Testis (tissue), 3 donors: Measurements from ENCODE around the gene NFIL3. TPM values are rescaled to one million over a fixed set of nuclear protein-coding genes. Genes with fewer than 3 reads are reported as not detected.

Experiments
- DNase-seq: peaks from one replicate; pipeline ENCODE4 v3.0.0-alpha.2; 2019
- H3K27ac ChIP-seq, 2 donors: fragments of 200-600 bp; sonication (generic); one replicate each; pipeline ENCODE4 v1.5.1; 2019
- H3K27me3 ChIP-seq: fragments of 200-600 bp; sonication (generic); one replicate; pipeline ENCODE4 v1.5.1; 2019
- H3K36me3 ChIP-seq: fragments of 200-600 bp; sonication (generic); one replicate; pipeline ENCODE4 v1.5.1; 2017; ENCODE audit warnings: low read depth; ENCODE audit errors: missing control alignments
- H3K4me1 ChIP-seq: fragments of 200-600 bp; sonication (generic); one replicate; pipeline ENCODE4 v1.5.1; 2019
- H3K4me3 ChIP-seq, 2 donors: fragments of 200-600 bp; sonication (generic); one replicate each; pipeline ENCODE4 v1.5.1; 2017 to 2019
- H3K9me3 ChIP-seq: fragments of 200-600 bp; sonication (generic); one replicate; pipeline ENCODE4 v1.5.1; 2017
- POLR2A ChIP-seq: fragments of 450-650 bp; IDR thresholded peaks from one replicate; pipeline ENCODE4 v1.6.1; 2017; ENCODE audit warnings: antibody characterized with exemption, mild to moderate bottlenecking, moderate library complexity
- WGBS, 2 donors: methylation state at CpG; one replicate each; pipeline ENCODE4 v1.1.5; 2018; 5-methylcytosine and 5-hydroxymethylcytosine counted together
- intact Hi-C: fragments of 100-400 bp; cut with DNase I; formaldehyde crosslinking; loops from one replicate; pipeline ENCODE4 v1.15.1; 2023; ENCODE audit warnings: low total_unique reads
- polyA plus RNA-seq: library from polyadenylated mRNA; stranded (reverse); fragments of 350-450 nt; fragmentation: Illumina TruSeq; extraction: RNeasy Lipid Tissue Mini Kit (QIAGEN cat#74804); gene quantifications from one replicate; pipeline ENCODE4 v1.2.3, GENCODE V29; 2014; ENCODE audit warnings: low read depth, low replicate concordance; ENCODE audit not compliant: insufficient read depth
- total RNA-seq, 2 donors: library from RNA; depleted of rRNA; stranded (reverse); fragments of >200 nt; gene quantifications; one replicate each; pipeline ENCODE4 v1.2.3, GENCODE V29; 2016
- TF ChIP-seq, protein P1 (sequence below), 3 experiments: fragments of 450-650 bp in 2 of 3; fragments of 200-600 bp in 1 of 3; sonication (generic) in 1 of 3; IDR thresholded peaks; one replicate each; pipeline ENCODE4 v1.5.1; 2016 to 2019; ENCODE audit warnings: antibody characterized with exemption in 3 of 3, mild to moderate bottlenecking in 2 of 3, moderate library complexity in 1 of 3

NFIL3 gene
- total and polyA plus RNA-seq, 3 donors from 2014 or later = 25.3 to 34.8 (median 30.5) TPM

- H3K4me1 ChIP-seq = peaks cover 16% of the 10 kb centered on the region
- DNase-seq = no peak
- no peak overlapping the region for H3K4me3 ChIP-seq
- H3K27me3 ChIP-seq = no peaks in the 10 kb centered on the region
- no peak for TF ChIP-seq POLR2A
- TF ChIP-seq, protein P1, sequence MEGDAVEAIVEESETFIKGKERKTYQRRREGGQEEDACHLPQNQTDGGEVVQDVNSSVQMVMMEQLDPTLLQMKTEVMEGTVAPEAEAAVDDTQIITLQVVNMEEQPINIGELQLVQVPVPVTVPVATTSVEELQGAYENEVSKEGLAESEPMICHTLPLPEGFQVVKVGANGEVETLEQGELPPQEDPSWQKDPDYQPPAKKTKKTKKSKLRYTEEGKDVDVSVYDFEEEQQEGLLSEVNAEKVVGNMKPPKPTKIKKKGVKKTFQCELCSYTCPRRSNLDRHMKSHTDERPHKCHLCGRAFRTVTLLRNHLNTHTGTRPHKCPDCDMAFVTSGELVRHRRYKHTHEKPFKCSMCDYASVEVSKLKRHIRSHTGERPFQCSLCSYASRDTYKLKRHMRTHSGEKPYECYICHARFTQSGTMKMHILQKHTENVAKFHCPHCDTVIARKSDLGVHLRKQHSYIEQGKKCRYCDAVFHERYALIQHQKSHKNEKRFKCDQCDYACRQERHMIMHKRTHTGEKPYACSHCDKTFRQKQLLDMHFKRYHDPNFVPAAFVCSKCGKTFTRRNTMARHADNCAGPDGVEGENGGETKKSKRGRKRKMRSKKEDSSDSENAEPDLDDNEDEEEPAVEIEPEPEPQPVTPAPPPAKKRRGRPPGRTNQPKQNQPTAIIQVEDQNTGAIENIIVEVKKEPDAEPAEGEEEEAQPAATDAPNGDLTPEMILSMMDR (IDR thresholded peaks at IDR 0.05) = no peak
- no peaks in the 10 kb centered on the region for H3K36me3 ChIP-seq
- no peak overlapping the region for H3K27ac ChIP-seq
- no peaks in the 10 kb centered on the region for H3K9me3 ChIP-seq
- whole genome bisulfite sequencing, 2 donors = 79 to 87% methylated on average over 2 of the region's 2 CpGs
- intact Hi-C loops = loop anchor here (5.0 kb wide), 2 partner anchors 391 to 516 kb away; no protein-coding TSS in a partner anchor
Measured at GRCh38 chr9:91427873-91428272, 4.2 kb upstream of the NFIL3 start.

- Histone ChIP-seq H3K4me3 (no peak overlapping the region), H3K27ac (no peak overlapping the region), H3K9me3 (no peaks in the 10 kb centered on the region), H3K27me3 (no peaks in the 10 kb centered on the region), H3K4me1 (peaks cover 16% of the 10 kb centered on the region), H3K36me3 (no peaks in the 10 kb centered on the region)
- TF ChIP-seq POLR2A = no peak
- TF ChIP-seq, protein P1 (IDR thresholded peaks at IDR 0.05) = peak; percentile 24 to 38 (median 27)
- peak; percentile 39 for DNase-seq
- intact Hi-C loops = loop anchor here (5.0 kb wide), 2 partner anchors 389 to 514 kb away; no protein-coding TSS in a partner anchor
- 26 to 33% methylated on average over 3 of the region's 3 CpGs for WGBS, 2 donors
Measured at GRCh38 chr9:91426123-91426745, 2.6 kb upstream of the NFIL3 start.

DNA sequence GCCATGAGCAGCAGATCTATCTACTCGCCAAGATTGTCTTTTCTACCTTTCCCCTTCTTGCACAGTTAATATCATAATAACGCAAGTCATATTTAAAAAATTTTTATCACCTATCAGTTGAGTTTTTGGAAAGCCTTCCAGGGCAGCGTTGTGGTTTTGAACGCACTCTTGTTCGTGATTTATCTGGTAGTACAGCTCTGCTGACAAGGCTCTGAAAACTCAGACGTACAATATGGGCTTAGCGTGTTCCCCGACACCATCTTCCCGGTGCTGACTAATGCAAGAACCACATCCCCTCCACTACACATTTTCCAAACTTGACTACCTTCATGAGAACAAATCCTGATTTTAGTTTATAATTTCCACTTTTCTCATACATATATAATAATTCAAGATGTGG, 1.6 kb upstream of the NFIL3 start:
- Histone ChIP-seq H3K4me3 (peak overlapping the region in 1 of 2 donors; percentile 97), H3K36me3 (no peaks in the 10 kb centered on the region), H3K4me1 (peaks cover 22% of the 10 kb centered on the region), H3K9me3 (no peaks in the 10 kb centered on the region), H3K27me3 (no peaks in the 10 kb centered on the region), H3K27ac (peak overlapping the region; percentile 99)
- 58 to 60% methylated on average over 9 of the region's 9 CpGs for WGBS, 2 donors
- DNase-seq = no peak
- TF ChIP-seq, protein P1 (IDR thresholded peaks at IDR 0.05) = no peak
- no peak for TF ChIP-seq POLR2A
- intact Hi-C loops = loop anchor here (5.0 kb wide), 2 partner anchors 388 to 513 kb away; no protein-coding TSS in a partner anchor

- TF ChIP-seq, protein P1 (IDR thresholded peaks at IDR 0.05) = peak in 2 of 3 experiments; percentile 11 to 25
- TF ChIP-seq POLR2A = no peak
- intact Hi-C loops = loop anchor here (5.0 kb wide), 2 partner anchors 387 to 512 kb away; no protein-coding TSS in a partner anchor
- WGBS, 2 donors = 1 to 2% methylated on average over 28 to 65 of the region's 67 CpGs
- H3K4me1 ChIP-seq = peaks cover 26% of the 10 kb centered on the region
- H3K27ac ChIP-seq = peak overlapping the region; percentile 99
- H3K4me3 ChIP-seq = peak overlapping the region; percentile 82 to 97
- DNase-seq = peak; percentile 91
- H3K36me3 ChIP-seq = no peaks in the 10 kb centered on the region
- no peaks in the 10 kb centered on the region for H3K9me3 ChIP-seq
- H3K27me3 ChIP-seq = no peaks in the 10 kb centered on the region
Measured at GRCh38 chr9:91424403-91425176, 958 bp upstream of the NFIL3 start.
